T-helper 2 cell treated with Interferon-gamma antibody and Interleukin-4, amounts not matched to agents 100 ng/mL and 5 ng/mL, for 36 hours (primary cell): ENCODE results near the gene DMRTB1. TPM values are rescaled to one million over a fixed set of nuclear protein-coding genes. Genes with fewer than 3 reads are reported as not detected.

Experiments
- intact Hi-C: fragments of 100-400 bp; cut with micrococcal nuclease; formaldehyde crosslinking; loops from one replicate; pipeline ENCODE4 v1.15.1; 2023
- total RNA-seq: library from RNA; stranded (reverse); gene quantifications from 2 replicates; pipeline ENCODE4 v1.2.3, GENCODE V29; 2022

Gene DMRTB1
- total RNA-seq, 1 donor from 2014 or later, result not detected

DNA sequence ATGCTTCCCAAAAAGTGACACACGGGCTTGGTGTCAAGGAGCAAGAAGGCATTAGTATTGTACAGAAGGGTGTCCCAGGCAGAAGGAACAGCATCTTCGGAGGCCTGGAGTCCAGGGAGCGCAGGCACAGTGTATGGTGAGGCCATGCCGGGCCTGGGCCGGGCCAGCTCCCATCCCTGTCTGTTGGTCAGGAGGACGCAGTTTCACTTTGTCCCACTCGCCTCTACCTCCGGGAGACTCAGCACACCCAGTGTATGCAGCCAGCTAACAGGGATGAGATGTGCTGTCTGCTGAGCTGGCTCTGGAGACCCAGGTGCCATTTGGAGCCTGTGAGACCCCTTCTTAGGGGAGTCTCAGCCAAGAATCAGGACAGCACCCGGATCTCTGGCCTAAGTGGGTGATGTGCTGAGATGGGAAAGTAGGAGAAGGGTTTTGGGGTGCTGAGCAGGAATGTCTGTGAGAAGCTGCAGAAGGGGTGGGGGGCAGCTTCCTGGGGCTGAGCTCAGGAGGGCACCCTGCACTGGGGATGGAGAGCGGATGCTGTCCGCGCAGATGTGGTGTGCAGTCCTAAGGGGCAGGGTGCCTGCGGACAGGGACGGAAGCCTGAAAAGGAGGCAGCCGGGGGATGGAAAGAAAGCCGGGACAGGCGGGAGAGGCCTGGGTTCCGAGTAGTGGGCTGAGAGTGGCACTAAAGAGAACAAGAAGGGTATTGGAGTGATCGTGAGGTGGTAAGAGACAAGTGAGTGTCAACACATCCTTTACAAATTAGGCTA is 25.7 kb downstream of the DMRTB1 start:
- intact Hi-C loops, result loop anchor here (1.0 to 10.0 kb wide), 2 partner anchors 200 to 269 kb away; no protein-coding TSS in a partner anchor

DNA sequence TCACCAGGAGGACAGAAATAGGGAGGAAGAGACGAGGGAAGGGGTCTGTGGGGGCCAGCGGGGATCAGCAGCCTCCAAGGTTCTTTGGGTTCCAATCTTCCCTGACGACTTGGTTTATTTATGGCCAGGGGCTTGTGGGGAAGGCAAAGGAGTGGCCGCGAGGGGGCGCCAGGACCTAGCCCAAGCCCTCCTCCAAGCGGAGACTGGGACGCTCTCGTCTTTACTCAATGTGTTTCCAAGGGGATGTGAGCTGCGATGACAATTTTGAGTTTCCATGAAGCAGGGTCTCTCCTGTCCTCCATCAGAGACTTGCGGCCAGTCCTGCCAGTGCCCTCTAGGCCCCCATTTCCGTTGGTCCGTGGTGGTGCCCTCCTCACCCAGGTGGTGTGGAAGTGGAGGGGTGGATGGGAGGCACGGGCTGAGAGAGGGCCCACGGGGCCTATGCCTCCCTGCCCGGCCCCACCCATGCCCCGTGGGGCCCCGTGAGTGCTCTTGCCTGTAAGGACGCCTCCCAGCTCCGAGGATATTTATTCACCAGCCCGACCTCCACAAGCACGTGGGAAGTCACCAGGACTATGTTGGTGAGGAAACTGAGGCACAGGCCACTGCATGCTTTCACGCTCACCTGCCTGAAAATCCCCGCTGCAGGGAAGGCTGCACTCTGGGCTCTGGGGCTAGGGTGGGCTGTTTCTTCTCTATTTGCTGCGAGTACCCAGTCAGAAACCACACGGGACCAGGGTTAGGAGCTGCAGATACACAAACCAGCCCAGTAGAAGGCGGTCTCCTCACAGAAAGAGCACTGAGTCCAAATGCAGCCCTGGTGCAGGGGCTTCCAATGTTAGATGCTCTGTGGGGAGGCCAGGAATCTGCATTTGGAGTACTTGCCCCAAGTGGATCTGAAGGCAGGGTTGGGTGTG is 26.5 kb downstream of the DMRTB1 start:
- intact Hi-C loops, result loop anchor here (1.0 to 10.0 kb wide), 2 partner anchors 199 to 269 kb away; no protein-coding TSS in a partner anchor

DNA sequence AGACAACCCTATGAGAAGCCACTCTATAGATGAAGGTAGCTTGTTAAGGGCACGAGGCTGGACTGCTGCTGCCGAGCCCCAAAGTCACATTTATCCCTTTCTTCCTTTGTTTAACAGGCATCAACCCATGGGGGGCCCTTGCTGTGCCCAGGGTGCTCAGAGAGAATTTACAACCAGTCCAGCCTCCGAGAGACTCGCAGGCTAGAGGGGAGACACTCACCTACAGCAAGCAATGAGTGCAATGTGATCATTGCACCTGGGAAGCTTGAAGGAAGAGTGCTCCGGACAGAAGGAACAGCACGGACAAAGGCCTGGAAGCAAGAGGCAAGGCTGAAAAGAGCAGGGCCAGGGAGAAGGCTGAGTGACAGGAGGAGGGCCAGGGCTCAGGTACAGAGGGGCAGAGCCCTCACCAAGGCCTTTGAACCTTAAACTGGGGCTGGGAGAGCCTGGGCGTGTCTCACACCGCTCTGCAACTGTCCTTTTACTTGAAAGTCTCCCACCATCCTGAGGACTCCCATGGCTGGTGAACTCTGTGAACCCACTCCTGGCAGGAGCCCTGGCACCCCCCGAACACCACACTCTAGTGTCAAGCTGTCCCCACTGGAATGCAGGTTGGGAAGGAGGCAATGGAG is 27.3 kb downstream of the DMRTB1 start:
- intact Hi-C loops, result loop anchor here (10.0 kb wide), 1 partner anchor 198 kb away; no protein-coding TSS in a partner anchor

DNA sequence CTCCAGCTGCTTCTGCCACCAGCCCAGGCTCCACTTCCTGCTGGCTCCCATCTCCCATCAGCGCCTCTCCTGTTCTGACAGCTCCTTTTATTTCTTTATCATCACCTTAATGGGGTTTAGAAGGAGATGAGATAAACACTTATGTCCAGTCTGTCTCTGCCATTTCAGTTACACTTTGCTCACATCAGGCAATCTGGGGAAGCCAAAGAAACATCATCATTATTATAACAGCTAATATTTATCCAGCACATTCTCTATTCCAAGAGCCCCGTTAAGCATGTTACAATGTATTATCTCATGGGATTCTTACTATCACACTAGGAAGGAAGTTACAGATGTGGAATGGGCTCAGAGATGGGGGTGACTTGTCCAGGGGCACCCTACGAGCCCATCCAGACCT is 31.2 kb downstream of the DMRTB1 start:
- intact Hi-C loops, result no loop called here

DNA sequence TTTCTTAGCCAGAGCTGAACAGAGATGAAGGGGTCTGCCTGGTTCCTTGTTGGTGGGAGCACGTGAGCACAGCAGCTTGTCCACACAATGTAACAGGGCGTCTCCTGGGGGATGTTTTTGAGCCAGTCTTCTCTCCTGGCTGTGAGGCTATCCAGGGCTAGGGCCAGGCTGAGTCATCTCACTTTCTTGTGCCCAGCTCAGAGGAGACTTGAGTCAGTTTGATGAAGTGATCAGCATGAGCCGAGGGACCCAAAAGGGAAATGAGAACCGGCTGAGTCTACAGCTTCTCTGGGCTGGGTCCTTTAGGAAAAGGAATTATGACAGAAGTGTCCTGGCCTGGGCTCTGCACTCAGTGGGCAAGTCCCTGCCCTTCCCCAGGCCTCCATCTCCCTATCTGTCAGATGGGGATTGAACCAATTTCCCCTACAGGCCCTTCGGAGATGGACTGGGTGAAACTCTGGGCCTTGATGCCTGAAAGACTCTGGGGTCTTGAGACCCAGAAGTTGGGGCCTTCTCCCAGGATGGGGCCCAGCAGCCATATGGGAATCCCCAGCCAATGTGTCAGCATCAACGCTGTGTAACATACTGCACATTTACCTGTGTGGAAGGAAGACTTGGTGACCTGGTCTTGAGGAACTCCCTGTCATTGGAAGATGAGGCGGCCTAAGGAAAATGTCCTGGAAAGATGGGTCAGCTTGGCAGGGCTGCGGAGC is 36.6 kb downstream of the DMRTB1 start:
- intact Hi-C loops, result no loop called here

DNA sequence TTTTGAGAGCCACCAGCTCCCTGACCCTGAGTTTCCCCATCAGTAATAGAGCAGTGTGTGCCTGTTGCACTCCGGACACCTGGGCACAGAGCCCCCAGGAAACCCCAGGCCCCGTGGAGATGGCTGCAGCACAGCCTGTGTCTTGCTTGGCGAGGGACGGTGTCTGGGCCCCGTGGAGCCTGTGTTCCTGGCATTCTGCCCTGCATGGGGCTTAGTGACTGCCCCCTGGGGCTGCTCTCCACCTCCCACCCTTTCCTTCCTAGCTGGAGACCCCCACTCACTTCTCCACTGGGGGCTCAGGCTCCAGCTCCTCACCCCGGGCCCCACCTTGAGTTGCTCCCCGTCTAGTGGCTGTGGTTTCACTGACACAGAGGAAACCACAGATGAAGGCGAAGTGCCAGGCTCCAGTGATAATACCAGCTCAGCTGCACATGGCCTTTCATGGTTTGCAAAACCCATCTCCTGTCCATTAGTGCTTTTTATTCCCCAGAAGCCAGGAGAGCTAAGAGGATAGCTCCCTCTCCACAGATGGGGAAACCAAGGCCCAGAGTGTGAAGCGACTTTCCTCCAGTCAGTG is 39.4 kb downstream of the DMRTB1 start:
- intact Hi-C loops, result no loop called here

DNA sequence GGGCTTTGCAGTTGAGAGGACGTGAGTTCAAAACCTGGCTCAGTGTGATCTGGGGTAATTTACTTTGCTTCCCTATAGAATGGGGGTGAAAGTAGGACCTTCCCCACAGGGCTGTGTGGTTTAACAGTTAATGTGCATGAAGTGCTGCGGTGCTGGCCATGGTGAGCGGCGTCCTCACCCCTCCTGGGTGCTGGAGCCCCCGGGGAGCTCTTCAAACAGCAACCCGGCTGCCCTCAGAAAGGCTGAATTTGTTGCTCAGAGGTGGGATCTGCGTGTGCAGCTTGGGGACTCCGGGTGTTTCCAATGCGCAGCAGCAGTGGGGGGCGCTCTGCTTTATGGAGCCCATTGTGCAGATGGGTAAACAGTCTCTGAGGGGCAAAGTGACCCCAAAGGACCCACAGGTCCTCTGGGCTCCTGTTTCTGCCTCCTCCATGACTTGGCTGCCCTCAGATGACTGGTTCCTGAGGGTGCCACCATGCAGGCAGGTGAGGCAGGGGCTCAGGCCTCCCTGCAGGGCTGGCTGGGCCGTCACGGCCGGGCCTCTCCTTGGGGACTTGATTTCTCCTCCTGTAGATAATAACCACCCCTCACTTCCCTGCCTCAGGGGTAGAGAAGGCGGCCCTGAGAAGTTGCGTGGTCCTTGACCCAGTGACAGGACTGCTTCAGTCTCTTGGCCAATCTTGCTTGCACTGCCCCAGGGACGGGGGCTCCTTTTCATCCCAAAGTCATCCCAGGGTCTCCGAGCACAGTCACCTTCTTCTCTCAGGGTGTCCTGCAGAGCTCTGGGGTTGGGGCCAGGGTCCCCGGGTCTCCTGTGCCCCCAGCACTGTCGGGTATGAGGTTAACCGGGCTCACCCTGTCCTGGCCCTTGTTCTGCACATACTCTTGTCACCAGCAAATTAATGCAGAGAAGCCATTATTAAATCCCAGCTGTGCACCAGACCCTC is 40.3 kb downstream of the DMRTB1 start:
- intact Hi-C loops, result no loop called here

DNA sequence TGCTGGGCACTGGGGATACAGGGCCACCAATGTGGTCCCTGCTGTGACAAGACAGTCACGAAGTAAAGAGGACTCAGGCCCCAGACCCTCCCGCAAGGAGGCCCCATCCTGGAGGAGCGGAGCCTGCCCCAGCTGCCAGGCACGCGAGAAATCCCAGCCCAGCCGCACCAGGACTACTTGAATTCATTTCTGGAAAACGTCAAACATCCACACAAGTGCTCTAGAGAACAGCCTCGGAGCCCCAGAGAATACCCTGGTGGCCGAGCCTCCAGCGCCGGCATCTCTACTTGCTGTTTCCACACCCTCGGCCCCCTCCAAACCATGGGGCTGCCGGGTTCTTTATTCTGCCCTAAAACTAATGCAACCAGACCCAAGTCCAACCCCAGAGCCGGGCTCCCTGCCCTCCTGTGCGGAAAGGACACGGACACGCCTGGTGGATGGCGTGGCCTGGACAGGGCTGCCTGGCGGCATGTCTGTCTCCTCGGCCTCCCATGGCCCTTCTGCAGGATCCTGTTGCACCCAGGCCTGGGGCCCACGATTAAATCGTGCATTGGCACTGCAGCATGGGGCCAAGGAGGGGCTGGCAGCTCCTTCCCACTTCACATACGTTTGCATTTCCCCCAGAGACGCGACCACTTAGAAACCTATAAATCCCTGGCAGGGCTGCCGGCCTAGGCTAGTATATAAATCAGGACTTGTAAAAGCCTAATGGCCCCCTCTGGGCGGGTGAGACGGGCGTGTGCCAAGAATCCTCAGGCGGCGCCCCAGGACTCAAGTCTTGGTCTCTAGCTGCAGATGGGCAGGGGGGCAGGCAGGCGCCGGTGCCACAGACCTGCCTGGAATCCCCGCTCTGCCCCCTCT is 41.2 kb downstream of the DMRTB1 start:
- intact Hi-C loops, result no loop called here

DNA sequence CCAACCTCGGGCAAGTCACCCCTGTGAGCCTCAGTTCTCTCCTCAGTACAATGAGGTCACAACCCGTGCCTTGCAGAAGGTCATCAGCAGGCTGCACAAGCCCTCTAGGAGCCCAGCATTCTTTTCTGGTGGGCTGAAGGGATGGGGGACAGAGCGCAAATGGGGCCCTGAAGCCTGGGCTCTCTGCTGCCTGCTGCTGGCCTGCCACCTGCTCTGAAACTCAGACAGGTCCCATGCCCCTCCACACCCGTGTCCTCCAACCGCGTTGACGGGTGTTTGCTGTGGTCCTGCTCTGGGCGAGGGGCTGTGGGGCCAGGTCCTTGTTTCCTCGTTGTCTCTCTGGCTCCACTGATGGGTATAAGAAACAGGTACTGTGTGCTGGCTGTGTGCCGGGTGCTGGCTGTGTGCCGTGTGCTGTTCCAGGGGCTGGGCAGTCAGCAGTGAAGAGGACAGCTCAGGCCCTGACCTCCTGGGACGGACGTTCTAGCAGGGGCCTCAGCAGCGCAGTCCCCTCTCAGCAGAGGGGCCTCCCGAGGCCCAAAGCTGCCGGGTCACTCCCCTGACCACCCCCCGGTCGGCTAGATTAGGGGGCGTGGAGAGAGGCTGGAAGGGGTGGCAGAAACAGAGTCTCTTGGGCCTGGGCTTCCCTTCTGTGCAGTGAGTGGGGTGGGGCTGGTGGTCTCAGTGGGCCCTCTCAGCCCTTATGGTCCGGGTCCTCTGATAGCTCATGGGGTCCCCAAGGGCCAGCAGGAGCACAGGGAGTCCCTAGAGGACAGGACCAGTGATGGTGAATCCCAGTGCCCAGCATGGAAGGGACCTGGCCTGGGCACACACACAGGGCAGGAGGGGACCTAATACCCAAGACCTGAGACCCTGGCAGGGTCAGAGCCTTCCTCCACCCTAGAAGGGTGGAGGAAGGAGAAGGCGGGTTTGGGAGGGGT is 42.1 kb downstream of the DMRTB1 start:
- intact Hi-C loops, result no loop called here

DNA sequence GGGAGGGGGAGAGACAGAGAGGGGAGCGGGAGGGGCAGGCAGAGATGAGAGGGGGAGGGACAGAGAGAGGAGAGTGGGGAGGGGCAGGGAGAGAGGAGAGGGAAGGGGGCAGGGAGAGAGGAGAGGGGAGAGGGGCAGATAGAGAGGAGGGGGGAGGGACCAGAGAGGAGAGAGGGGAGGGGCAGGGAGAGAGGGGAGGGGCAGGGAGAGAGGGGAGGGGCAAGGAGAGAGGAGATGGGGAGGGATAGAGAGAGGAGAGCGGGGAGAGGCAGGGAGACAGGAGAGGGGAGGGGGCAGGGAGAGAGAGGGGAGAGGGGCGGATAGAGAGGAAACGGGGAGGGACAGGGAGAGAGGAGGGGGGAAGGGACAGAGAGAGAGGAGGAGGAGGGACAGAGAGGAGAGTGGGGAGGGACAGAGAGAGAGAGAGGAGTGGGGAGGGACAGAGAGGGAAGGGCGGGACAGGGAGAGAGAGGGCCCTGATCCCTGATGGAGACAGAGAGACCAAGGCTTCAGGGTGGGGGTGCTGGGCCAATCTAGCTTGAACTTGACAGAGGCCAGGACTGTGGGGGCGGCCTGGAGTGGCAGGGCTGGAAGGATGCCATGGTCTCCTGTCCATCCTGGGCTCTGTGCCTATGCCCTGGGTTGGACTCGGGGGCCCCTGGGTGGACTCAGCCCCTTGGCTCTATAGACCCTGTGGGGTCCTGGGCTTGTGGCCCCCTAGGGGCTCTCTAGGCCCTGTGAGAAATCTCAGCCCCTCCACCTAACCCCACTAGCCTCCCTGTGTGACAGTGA is 43.6 kb downstream of the DMRTB1 start:
- intact Hi-C loops, result no loop called here

DNA sequence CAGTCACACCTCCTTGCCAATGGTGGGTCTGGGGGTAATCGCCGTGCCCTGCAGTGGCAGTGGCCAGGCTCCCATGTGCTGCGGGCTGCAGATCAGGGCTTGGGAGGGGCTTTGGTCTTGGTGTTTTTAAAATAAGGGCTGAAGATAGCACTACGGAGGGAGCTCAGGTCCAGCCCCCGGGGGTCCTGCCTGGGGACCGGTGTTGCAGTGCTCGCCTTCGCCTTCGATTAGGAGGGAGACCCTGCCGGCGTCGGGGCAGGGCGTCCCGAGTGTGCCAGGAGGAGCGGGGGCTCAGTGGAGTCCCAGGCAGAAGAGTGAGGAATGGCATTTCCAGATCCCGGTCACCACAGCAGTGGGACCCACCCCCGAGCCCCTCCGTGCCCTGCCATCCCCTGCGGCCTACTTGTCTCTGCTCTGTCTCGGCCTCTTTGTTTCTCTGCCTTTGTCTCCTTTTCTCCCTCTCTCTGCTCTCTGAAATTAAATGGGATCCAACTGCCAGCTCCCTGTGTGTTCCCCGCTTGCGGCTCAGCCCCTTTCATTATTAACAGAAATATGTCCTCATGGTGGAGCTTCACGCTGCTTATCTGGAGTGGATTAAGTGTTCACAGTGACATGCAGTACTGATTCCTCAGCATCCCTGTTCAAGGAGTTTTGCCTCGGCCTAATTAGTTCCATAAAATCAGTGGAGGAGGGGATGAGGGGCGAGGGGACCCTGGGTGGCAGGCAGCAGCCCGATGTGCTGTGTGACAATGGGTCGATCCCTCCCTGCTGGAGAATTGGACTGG is 44.4 kb downstream of the DMRTB1 start:
- intact Hi-C loops, result no loop called here

DNA sequence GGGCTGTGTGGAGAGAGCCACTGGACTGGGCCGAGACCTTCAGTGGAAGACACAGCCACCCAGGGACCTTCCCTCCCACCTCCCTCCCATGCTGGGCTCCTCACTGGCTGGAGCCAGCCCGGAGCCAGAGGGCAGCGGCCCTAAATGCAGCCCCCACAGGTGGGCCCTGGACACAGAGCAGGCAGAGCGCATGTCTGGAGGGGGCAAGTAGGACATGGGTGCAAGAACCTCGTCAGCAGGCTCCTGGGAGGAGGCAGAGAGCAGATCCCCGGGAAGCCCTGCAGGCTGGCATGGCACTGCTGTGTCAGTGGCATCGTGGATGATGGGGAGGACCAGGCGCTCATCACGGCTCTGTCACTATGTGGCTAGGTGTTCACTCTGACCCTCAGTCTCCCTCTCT is 45.7 kb downstream of the DMRTB1 start:
- intact Hi-C loops, result no loop called here

DNA sequence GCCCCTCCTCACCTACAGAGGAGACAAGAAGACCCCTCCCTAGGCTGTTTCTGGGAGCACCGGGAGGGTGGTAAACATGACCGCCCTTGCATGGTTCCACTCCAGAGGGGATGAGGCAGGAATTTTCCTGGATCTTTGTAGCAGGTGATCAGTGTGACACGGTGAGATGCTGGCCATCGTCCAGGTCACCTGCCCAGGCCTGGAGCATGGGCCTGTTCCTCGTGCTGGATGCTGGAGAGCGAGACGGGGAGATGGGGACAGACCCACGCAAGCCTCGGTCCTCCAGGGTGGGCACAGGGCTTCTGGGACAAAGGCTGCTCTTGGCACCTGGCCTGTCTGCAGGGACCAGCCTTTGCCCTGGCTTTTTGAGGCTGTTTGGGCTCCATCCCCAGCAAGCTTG is 46.2 kb downstream of the DMRTB1 start:
- intact Hi-C loops, result no loop called here

DNA sequence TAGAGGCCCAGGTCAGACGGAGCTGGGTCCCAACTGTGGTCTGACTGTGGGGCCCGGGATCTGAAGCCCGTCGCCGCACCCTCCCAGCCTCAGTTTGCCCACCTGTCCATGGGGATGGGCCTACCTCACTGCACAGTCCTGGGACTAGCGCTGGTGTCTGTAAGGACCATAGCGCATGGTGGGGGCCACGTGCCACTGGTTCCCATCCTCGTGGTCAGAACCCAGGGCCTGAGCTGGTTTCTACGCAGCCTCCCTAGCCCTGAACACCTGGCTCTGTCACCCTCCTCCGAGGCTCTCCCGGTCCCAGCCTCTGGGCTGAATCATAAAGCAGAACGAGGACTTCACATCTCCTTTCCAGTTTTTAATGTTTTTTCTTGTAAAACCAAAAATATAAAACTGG is 46.7 kb downstream of the DMRTB1 start:
- intact Hi-C loops, result no loop called here

DNA sequence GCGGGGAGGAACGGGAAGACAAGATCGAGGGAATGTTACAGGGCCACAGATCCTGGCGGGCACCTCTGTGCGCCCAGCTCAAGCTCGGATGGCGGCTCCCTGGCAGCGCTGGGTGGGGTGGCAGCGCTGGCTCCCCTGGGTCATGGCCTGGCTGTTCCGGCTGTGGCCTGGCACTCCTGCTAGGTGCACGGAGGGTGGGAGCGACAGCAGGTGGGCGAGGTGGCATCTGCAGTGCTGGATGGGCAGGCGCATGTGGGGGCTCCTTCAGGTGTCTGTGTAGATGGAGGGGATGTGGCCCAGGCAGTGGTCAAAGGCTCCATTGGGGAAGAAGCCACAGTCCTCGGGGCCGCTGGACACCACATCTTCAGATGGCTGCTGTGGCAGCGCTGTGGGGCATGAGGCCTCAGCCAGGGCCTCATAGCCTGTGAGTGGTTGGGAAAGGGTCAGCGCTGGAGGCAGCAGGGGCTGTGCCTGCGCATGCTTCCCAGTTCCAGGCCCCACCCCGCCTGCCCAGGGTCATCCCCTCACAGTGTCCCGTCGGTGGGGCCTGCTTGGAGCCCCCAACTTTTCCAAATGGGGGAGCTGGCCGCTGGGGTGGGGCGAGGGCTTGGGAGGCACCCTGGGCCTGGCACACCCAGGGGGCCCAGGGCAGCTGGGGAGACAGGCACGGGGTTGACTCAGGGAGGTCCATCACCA is 47.3 kb downstream of the DMRTB1 start:
- intact Hi-C loops, result no loop called here
